SU-DHL-6 (cell line): Measurements from ENCODE around the gene BMERB1.

Source experiments
- EZH2phosphoT487 ChIP-seq: fragments of 200-600 bp; sonication (generic), shearing (Covaris generic); conservative IDR thresholded peaks from 2 replicates; pipeline ENCODE4 v1.6.1; 2018; ENCODE audit warnings: mild to moderate bottlenecking, antibody characterized with exemption, low read length, moderate library complexity, mixed read lengths
- TF ChIP-seq, protein P1 (sequence below): fragments of 200-600 bp; sonication (generic); IDR thresholded peaks from one replicate; pipeline ENCODE4 v1.5.1; 2017; ENCODE audit warnings: antibody characterized with exemption, mild to moderate bottlenecking, low read length, moderate library complexity; ENCODE audit not compliant: insufficient read depth, poor library complexity, severe bottlenecking

DNA sequence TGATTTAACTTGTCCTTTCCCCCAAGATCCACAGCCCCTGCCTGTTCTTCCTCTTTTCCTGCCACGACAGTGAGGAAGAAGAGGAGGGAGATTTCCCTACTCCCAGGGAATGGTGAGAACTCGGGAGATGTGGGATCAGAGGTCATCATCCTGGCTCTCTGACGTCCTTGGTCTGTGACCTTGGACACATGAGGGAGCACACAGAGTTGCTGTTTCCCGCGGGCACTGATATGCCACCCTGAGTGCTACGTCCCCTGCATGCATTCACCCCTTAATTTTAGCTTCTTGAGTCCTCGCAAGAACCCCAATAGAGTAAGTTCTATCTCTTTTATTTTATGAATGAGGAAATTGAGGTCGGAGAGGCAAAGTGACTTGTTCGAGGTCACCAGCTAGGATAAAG lies 85.4 kb downstream of the BMERB1 start:
- TF ChIP-seq, protein P1, sequence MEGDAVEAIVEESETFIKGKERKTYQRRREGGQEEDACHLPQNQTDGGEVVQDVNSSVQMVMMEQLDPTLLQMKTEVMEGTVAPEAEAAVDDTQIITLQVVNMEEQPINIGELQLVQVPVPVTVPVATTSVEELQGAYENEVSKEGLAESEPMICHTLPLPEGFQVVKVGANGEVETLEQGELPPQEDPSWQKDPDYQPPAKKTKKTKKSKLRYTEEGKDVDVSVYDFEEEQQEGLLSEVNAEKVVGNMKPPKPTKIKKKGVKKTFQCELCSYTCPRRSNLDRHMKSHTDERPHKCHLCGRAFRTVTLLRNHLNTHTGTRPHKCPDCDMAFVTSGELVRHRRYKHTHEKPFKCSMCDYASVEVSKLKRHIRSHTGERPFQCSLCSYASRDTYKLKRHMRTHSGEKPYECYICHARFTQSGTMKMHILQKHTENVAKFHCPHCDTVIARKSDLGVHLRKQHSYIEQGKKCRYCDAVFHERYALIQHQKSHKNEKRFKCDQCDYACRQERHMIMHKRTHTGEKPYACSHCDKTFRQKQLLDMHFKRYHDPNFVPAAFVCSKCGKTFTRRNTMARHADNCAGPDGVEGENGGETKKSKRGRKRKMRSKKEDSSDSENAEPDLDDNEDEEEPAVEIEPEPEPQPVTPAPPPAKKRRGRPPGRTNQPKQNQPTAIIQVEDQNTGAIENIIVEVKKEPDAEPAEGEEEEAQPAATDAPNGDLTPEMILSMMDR, result no peak
- TF ChIP-seq EZH2phosphoT487, result no peak
